ENCODE results near the gene MAP3K21. TPM values are rescaled to one million over a fixed set of nuclear protein-coding genes. Genes with fewer than 3 reads are reported as not detected.
A peak's percentile ranks its signal among the peaks of the same experiment; 100 is the strongest.

Gene MAP3K21
- total and polyA plus RNA-seq, 9 of the 15 experiments (the other 6 are each of a cell fraction or from before 2014, with no cell fraction given) = 0.23 to 0.86 (median 0.49) TPM

- TF ChIP-seq CHAMP1 (IDR thresholded peaks at IDR 0.05) = no peak
- no peak for TF ChIP-seq SNRNP70 (optimal IDR thresholded peaks at IDR 0.05; ENCODE audit: low read depth, low read length)
- TF ChIP-seq MTA1 (IDR thresholded peaks at IDR 0.05; ENCODE audit: borderline replicate concordance) = no peak
- TF ChIP-seq ZNF586 (CRISPR knock-in tag; conservative IDR thresholded peaks at IDR 0.05) = no peak
- TF ChIP-seq ZNF445 (CRISPR knock-in tag; IDR thresholded peaks at IDR 0.05; ENCODE audit: low read depth) = no peak
- no peak for TF ChIP-seq NR2C2 (CRISPR knock-in tag; IDR thresholded peaks at IDR 0.05)
- TF ChIP-seq NR2C2 (tag; IDR thresholded peaks at IDR 0.05) = no peak
These were observed 34.4 kb downstream of the MAP3K21 start (continued) for GRCh38 chr1:233361876-233362275.

- Histone ChIP-seq H3K27me3 (ENCODE audit: control insufficient read depth in 2 of 2, insufficient read depth in 2 of 2, low read length in 2 of 2) (peaks cover 9 to 11% of the 10 kb centered on the region in 2 experiments; a peak in 4 of 5 replicates), H3K36me3 (ENCODE audit: control insufficient read depth, insufficient read depth, low read length) (no peaks in the 10 kb centered on the region), H3K9ac (ENCODE audit: insufficient read depth in 1 of 2, low read depth in 2 of 2, low read length in 2 of 2) (no peak overlapping the region), H2AFZ (ENCODE audit: low read depth, low read length) (no peak overlapping the region), H3K9me1 (ENCODE audit: control insufficient read depth, insufficient read depth, low read length) (no peaks in the 10 kb centered on the region), H3K27ac (ENCODE audit: extremely low read depth, low read depth, low read length) (no peak overlapping the region), H3K4me2 (ENCODE audit: insufficient read depth, low read length) (no peak overlapping the region), H4K20me1 (replicated peaks; ENCODE audit: control insufficient read depth, insufficient read depth, low read length) (no peaks in the 10 kb centered on the region), H3K4me3 (no peak overlapping the region), H3K4me1 (replicated peaks in 1 of 2; ENCODE audit: control insufficient read depth in 2 of 2, insufficient read depth in 2 of 2, low read length in 2 of 2) (no peaks in the 10 kb centered on the region), H3K9me3 (replicated peaks; ENCODE audit: control insufficient read depth, insufficient read depth, low read depth, low read length) (no peaks in the 10 kb centered on the region), H3K79me2 (ENCODE audit: control insufficient read depth, insufficient read depth, low read length) (no peaks in the 10 kb centered on the region)
- WGBS (ENCODE audit: insufficient coverage, low coverage, missing lambda C conversion rate) = 0% methylated on average over 1 of the region's 1 CpG
- BruUV-seq (replicated peaks) = no TSS peak
- ATAC-seq (no peak), DNase-seq (ENCODE audit: extremely low read depth in 1 of 4, low spot score in 3 of 4) (no peak), FAIRE-seq (no peak)
- POLR2A ChIA-PET = interaction anchor here (0.5 kb wide), 1 partner anchor 941 kb away, joined by 3 read pairs; no protein-coding TSS in a partner anchor
- TF ChIP-seq CUX1 (CRISPR knock-in tag; IDR thresholded peaks at IDR 0.05) (peak; percentile 97), ZNF695 (CRISPR knock-in tag; IDR thresholded peaks at IDR 0.05) (no peak), ILF3 (IDR thresholded peaks at IDR 0.05; ENCODE audit: borderline replicate concordance) (no peak)
- CTCF ChIA-PET (ENCODE audit: low intra/inter-chr PET ratio) = no interaction called here
- intact Hi-C loops (cut with micrococcal nuclease) = loop anchor here (5.0 kb wide), 1 partner anchor 55 kb away; no protein-coding TSS in a partner anchor
- in situ Hi-C loops (cut with MboI) = no loop called here
These were observed 35.2 kb downstream of the MAP3K21 start for GRCh38 chr1:233362743-233363142.
